SIG-M5 treated with dmso at 0.1 percent for 504 hours (cell line): ENCODE data around the gene GALNT2.

Experiments
- DNase-seq: peaks from one replicate; lab custom pipeline; 2025; ENCODE audit not compliant: unreplicated experiment; lab: John Stamatoyannopoulos, UW

GALNT2 gene

GRCh38 chr1:230087028-230087716 is 20.1 kb downstream of the GALNT2 start:
- no peak for DNase-seq

GRCh38 chr1:230087717-230088105 is 20.7 kb downstream of the GALNT2 start:
- DNase-seq: no peak

- no peak for DNase-seq
These were observed 23.2 kb downstream of the GALNT2 start for GRCh38 chr1:230090194-230090711.

- no peak for DNase-seq
These were observed 24.6 kb downstream of the GALNT2 start for GRCh38 chr1:230091473-230092231.

GRCh38 chr1:230094746-230095145 is 27.7 kb downstream of the GALNT2 start:
- no peak for DNase-seq

- DNase-seq: no peak
These were observed 28.9 kb downstream of the GALNT2 start for GRCh38 chr1:230095938-230096337.

- DNase-seq: no peak
These were observed 30.3 kb downstream of the GALNT2 start for GRCh38 chr1:230097370-230097769.

GRCh38 chr1:230098723-230099122 is 31.7 kb downstream of the GALNT2 start:
- DNase-seq: no peak

GRCh38 chr1:230099465-230099864 is 32.4 kb downstream of the GALNT2 start:
- no peak for DNase-seq

- DNase-seq: no peak
These were observed 33.9 kb downstream of the GALNT2 start for GRCh38 chr1:230100932-230101331.

- no peak for DNase-seq
These were observed 34.5 kb downstream of the GALNT2 start for GRCh38 chr1:230101556-230101955.

- DNase-seq: no peak
These were observed 35.0 kb downstream of the GALNT2 start for GRCh38 chr1:230102046-230102445.

- no peak for DNase-seq
These were observed 35.4 kb downstream of the GALNT2 start for GRCh38 chr1:230102472-230102871.

GRCh38 chr1:230103306-230104173 is 36.5 kb downstream of the GALNT2 start:
- no peak for DNase-seq

- DNase-seq: peak; percentile 82
These were observed 37.6 kb downstream of the GALNT2 start for GRCh38 chr1:230104395-230105244.

GRCh38 chr1:230105245-230105753 is 38.3 kb downstream of the GALNT2 start:
- no peak for DNase-seq

- peak; percentile 63 for DNase-seq
These were observed 39.0 kb downstream of the GALNT2 start for GRCh38 chr1:230105754-230106625.

GRCh38 chr1:230107941-230108340 is 40.9 kb downstream of the GALNT2 start:
- DNase-seq: no peak

GRCh38 chr1:230108580-230108979 is 41.5 kb downstream of the GALNT2 start:
- DNase-seq: no peak
